NCI-H1436 (cell line): ENCODE results near the gene OR51E1.
A peak's percentile ranks its signal among the peaks of the same experiment; 100 is the strongest.

Experiments used
- DNase-seq: peaks from one replicate; lab custom pipeline; 2025; lab: John Stamatoyannopoulos, UW

Gene OR51E1

GRCh38 chr11:4643682-4644081 is at the start of gene OR51E1:
Gene OR51E1, plus strand, starts transcription at chr11:4643982. Its CDS starts 8,545 bp downstream, at chr11:4652527.
- no peak for DNase-seq

GRCh38 chr11:4605057-4605456 is 38.7 kb upstream of the OR51E1 start:
- no peak for DNase-seq

DNA sequence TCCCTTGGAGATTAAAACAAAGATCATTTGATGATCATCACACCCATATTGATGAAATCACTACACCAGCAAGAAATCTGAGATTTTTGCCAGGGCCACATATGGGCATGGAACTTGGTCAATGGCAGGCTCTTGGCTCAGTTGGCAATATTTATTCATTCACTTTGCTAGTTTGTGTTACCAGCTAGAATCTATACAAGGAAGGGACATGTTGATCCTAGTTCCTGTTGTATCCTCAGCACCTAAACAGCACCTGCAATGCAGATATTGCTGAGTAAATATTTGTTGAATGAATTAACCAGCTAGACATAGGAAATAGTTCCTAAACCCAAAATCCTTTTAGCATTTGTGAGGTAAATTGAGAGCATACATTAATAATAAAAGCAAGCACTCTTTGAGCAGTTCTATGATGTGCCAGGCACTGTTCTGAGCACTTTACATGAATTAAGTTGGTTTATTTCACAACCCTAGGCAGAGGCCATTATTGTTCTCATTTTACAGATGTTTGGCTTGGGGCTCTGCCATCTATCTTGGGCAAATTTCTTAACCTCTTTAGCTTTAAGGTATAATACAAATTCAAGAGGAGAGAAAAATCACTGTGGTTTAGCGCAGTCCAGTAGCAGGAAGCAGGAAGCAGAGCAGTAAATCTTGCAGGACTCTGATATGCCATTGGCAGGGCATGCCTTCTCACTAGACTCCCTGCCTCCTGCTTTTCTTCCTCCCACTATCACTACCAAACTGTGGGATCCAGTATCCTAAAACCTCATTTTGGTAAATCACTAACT is 37.4 kb upstream of the OR51E1 start:
- DNase-seq = peak; percentile 20

- DNase-seq = no peak
These were observed 36.7 kb upstream of the OR51E1 start for GRCh38 chr11:4607096-4607495.

DNA sequence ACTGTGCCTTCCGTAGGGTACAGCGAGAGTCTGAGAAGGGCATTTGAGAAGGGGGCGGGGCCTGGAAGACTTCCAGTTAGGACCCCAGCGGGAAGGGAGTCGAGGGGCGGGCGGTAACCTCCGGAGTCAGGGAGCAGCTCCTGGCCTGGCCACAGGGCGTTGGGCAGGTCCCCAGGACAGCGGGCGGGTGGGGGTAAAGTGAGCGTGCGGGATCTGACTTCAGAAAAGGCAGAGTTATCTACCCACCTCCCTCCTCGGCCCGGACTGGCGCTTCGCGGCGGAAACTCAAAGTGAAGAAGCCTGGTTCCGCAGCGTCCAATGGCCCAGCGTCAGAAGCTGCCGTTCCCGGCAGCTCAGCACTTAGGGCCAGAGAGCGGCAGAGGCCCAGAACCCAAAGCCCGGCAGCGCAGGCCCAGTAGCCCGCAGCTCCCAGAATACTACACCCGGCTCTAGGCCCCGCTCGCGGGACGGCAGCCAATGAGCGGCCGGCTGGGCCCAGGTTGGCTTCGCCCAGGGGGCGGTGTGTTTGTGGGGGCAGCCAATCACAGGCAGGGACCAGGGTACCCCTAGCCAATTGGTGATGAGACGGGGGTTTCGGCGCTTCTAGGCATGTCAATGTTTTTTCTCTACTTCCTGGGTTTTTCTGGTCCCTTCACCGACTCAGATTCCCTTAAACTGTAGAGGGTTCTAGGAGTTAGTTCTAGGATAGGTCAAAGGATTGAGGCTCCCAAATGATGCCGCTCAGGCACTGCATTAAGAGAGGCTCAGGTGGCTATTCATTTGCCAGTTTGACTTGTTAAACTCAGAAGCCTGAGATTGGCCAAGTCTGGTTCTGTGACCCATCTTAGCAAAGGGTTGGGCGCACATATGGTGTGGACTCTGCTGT is 35.8 kb upstream of the OR51E1 start, which contains the start of gene TRIM68:
Gene TRIM68, minus strand, starts transcription at position 451 of the 886 bp plus-strand sequence. CDS start 2,727 bp downstream, outside the sequence.
- peak; percentile 91 for DNase-seq

DNA sequence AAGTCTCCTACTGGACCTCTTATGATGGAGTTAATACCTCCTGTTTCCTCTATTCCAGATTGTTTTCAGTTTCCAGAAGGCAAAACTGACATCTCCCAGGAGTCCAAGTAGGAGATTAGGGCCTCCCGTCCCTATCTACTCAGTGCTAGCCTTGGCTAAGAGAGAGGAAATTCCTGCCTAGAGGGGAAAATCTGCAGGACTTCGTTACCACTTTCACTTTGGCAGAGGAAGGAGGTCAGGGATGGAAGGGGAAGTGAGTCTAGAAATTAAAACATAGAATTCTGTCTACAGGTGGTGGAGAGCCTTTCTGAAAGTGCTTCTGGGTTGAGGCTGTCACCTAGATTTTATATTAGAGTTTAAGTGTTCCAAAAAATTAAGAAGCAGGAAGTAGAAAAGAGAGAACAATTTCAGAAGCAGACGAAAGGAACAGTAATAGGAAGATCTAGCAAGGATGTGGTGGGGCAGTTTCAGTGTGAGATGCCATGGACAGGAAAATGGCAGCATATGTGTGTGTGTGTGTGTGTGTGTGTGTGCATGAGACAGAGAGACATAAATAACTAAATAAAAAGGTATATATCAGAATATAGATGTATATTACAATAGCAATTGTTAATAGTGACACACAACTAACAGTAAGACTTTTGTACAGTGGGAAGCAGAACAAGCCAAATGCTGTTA is 33.4 kb upstream of the OR51E1 start:
- DNase-seq = no peak

GRCh38 chr11:4611986-4612385 is 31.8 kb upstream of the OR51E1 start:
- no peak for DNase-seq

DNA sequence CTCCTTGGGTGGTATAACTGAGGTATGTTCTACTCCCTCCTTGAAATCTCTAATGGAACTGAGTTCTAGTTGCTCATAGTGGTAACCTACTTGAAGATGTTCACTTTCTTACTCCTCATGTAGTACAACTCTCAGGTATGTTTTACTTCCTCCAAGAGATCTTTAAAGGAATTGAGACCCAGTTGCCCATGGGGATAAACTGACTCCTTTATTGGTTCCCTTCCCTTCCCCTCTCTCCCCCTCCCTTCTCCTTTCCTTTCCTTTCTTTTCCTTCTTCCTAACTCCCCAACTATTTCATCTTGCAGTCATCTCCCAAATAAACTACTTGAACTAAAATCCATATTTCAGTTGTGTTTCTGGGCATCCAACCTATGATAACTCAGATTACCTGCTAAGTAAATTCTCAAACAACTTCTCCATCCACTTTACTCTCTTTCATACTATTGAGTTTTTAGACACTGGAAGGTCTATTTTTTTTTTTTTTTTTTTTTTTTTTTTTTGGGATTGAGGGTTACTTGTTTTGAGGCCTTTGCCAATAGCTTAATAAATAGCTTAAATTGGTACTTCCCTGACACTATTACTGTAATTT is 27.8 kb upstream of the OR51E1 start:
- no peak for DNase-seq

DNA sequence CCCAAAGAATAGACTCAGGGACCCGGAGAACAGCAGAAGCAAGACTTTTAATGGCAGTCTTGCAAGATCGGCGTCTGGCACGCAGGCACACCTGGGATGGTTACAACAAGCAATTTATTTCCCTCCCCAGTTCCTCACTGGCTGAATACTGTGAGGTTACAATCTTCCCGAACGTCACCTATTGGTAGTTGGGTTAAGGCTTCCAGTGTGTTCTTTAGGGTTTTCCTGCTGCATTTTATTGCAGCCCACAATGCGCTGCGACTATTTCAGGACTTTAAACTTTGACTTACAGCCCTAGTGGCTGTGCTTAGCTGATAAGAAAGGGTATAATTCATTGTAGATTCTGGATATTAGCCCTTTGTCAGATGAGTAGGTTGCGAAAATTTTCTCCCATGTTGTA is 24.3 kb upstream of the OR51E1 start:
- no peak for DNase-seq

- peak; percentile 82 for DNase-seq
These were observed 17.3 kb upstream of the OR51E1 start for GRCh38 chr11:4626207-4627099.

- DNase-seq = no peak
These were observed 7.6 kb upstream of the OR51E1 start for GRCh38 chr11:4636136-4636535.

DNA sequence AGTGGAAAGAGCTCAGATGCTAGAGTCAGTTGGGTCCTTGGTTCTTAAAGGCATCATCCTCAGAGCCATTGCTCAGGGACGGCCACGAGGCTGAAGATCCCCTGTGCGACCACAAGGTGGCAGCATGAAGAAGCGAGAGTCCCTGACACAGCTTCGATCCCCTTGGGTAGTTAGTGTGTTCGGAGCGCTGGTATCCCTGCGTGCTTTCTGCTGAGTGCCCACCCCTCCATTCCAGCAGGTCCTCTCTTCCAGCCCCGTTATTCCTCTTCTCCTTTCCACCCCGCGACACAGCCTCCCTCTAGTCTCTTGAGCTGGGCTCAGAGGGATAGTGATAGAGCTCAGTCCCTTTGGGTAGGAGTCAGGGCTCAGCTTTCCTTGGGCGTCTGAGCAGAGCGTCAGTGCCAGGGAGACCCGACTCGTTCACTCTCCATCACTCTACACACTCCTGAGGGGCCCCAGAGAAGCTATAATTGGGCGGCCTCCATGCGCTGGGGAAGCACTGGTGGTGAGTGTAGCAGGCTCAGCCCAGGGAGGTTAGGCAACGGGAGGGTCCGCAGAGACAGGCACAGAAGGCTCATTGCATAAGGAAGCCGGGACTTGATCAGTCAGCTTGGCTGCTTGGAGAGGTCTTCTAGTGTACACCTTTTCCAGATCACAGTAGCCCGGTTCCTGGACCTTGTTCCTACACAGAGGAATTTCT is 6.7 kb upstream of the OR51E1 start, which contains the start of gene OR51D1:
Gene OR51D1, plus strand, starts transcription at position 516 of the 700 bp plus-strand sequence. CDS start 2,314 bp downstream, outside the sequence.
- peak; percentile 67 for DNase-seq

DNA sequence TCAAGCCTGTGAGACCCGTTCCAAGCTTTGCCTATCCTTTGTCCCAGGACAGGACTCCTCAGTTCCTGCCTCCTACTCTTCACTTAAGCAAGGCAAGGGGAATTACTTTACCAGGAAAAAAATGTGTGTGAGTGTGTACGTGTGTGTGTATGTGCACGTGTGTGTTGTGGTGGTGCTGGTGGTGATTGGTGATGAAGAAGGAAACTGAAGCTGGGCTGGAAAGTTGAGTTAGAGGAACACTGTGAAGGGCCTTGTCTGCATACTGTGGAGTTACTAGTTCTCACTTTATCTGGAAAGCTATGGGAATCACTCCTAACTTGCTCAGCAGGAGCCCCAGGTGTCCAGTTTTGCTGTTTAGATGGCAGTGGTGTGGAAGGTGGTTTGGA is 6.1 kb upstream of the OR51E1 start:
- DNase-seq = no peak

DNA sequence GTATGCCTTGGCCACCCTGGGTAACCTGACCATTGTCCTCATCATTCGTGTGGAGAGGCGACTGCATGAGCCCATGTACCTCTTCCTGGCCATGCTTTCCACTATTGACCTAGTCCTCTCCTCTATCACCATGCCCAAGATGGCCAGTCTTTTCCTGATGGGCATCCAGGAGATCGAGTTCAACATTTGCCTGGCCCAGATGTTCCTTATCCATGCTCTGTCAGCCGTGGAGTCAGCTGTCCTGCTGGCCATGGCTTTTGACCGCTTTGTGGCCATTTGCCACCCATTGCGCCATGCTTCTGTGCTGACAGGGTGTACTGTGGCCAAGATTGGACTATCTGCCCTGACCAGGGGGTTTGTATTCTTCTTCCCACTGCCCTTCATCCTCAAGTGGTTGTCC is 3.9 kb upstream of the OR51E1 start:
- no peak for DNase-seq

DNA sequence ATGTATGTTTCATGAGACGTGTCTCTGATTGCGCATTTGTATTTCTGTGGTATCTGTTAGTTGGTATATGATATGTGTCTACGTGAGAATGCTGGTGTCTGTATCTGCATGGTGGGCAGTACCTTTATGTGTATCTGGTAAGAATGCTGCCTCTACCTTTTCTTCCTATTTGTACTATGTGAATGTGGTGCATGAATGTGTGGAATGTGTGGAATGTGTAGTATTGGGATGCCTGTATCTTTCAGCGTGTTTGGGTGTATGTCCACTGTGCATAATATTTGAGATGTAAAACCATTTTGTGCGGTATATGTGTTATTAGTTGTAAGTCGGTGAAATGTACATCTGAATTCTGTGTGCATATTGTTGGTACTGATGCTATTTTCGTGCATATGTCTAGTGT is 2.3 kb upstream of the OR51E1 start:
- no peak for DNase-seq

- DNase-seq = no peak
These were observed 1.7 kb upstream of the OR51E1 start for GRCh38 chr11:4642043-4642442.

DNA sequence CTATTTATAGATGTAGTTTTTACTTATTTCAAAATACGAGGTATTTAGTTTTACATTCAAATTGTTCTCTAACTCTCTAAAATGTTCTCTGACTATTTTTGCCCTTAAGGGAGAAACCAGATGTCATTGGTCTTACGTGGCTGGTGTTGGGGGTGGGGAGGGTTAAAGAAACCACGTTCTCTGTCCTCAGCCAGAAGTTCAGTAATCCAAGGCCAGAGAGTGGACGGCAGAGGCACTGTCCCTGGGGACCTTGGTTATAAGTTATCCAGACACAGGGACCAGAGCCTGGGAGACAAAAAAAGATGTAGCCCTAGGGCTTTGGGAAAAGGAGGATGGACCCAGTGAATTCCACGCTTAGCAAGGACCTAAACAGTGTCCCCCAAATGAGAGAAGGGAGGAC is 706 bp upstream of the OR51E1 start:
- no peak for DNase-seq

- no peak for DNase-seq
These were observed 451 bp downstream of the OR51E1 start for GRCh38 chr11:4644233-4644632.

DNA sequence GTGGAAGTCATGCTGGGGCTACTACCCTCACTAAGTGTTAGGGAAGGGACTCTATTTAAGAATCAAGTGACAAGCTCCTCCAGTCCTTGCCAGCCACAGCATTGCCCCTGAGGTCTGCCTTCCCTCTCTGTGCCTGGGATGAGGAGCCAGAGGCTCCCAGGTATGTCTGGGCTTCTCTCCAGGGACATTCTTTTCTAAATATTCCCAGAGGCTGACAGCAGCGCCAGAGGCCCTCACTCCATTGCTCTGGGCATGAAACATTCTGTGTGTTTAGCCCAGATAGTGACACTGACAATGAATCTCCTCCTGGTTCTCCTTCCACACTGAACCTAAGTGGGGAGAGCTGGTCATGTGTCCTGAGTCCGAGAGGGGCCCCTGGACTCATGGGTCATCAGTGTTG is 2.2 kb downstream of the OR51E1 start:
- no peak for DNase-seq

DNA sequence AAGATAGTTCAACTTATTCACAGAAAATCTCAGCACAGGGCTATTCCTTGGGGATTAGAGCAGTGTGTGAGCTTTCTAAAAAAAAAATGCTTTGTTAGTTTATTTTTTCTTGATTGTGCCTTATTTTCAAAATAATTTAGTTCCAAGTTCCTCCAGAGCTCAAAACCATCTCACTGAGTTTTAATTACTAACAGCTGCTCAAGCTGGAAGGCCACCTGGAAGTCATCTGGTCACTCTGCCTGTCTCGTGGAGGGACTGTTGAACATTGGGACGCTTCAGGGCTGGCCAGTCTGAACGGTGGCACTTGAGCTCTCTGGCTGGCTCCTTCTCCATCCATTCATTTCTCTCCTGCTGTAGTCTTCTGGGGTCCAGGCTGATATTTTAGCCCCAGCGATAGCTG is 4.0 kb downstream of the OR51E1 start:
- DNase-seq = no peak
